PC-9 (cell line): Measurements from ENCODE around the gene KDELR1. TPM values are rescaled to one million over a fixed set of nuclear protein-coding genes. Genes with fewer than 3 reads are reported as not detected.

Experiments used
- BruUV-seq: library from RNA; stranded (reverse); fragments of 400-500 nt; replicated peaks from 2 replicates; lab custom pipeline; 2021; lab: Mats Ljungman, UMichigan
- CTCF ChIA-PET: fragments of 300-600 bp; sonication (Branson Sonifier 250); formaldehyde crosslinking; loops from one replicate; lab custom pipeline; 2022; ENCODE audit warnings: antibody characterized with exemption; lab: Charles Lee
- POLR2A ChIA-PET: fragments of 300-600 bp; sonication (Branson Sonifier 250); formaldehyde crosslinking; loops from one replicate; lab custom pipeline; 2022; ENCODE audit warnings: antibody characterized with exemption; ENCODE audit not compliant: unreplicated experiment; lab: Charles Lee
- DNase-seq, 2 experiments: peaks; one replicate each; pipeline versions ENCODE4 v3.0.0 to v3.0.0-alpha.2; 2015 to 2022; ENCODE audit warnings: mixed read lengths in 1 of 2
- H2AFZ ChIP-seq: fragments of 200-600 bp; sonication (generic); 2 replicates; pipeline ENCODE4 v1.8.1; 2017; ENCODE audit warnings: antibody characterized with exemption
- H3F3A ChIP-seq: fragments of 200-600 bp; sonication (generic); 2 replicates; pipeline ENCODE4 v1.8.1; 2017; ENCODE audit warnings: antibody characterized with exemption, mild to moderate bottlenecking, low read depth; ENCODE audit not compliant: insufficient read depth
- H3K27ac ChIP-seq: fragments of 200-600 bp; sonication (generic); 2 replicates; pipeline ENCODE4 v1.6.1; 2016; ENCODE audit warnings: mixed run types
- H3K27me3 ChIP-seq: fragments of 200-600 bp; sonication (generic); 2 replicates; pipeline ENCODE4 v1.6.1; 2016; ENCODE audit warnings: low read depth, mixed run types; ENCODE audit not compliant: insufficient read depth
- H3K36me3 ChIP-seq: fragments of 200-600 bp; sonication (generic); 2 replicates; pipeline ENCODE4 v1.6.1; 2016; ENCODE audit warnings: low read depth, mixed run types
- H3K4me1 ChIP-seq: fragments of 200-600 bp; sonication (generic); replicated peaks from 2 replicates; pipeline ENCODE4 v1.6.1; 2016; ENCODE audit warnings: mixed run types; ENCODE audit not compliant: insufficient read depth
- H3K4me2 ChIP-seq: fragments of 200-600 bp; sonication (generic); 2 replicates; pipeline ENCODE4 v1.6.1; 2017; ENCODE audit warnings: mixed run types
- H3K4me3 ChIP-seq: fragments of 200-600 bp; sonication (generic); 2 replicates; pipeline ENCODE4 v1.6.1; 2016; ENCODE audit warnings: mixed run types
- H3K79me2 ChIP-seq: fragments of 200-600 bp; sonication (generic); 2 replicates; pipeline ENCODE4 v1.6.1; 2017; ENCODE audit warnings: low read depth, mixed run types
- H3K9me2 ChIP-seq: fragments of 200-600 bp; sonication (generic); 2 replicates; pipeline ENCODE4 v1.8.1; 2017; ENCODE audit warnings: mild to moderate bottlenecking; ENCODE audit not compliant: insufficient read depth
- H3K9me3 ChIP-seq: fragments of 200-600 bp; sonication (generic); 2 replicates; pipeline ENCODE4 v1.8.1; 2016; ENCODE audit warnings: low read depth; ENCODE audit not compliant: insufficient read depth
- H4K20me1 ChIP-seq: fragments of 200-600 bp; sonication (generic); 2 replicates; pipeline ENCODE4 v1.8.1; 2017; ENCODE audit not compliant: insufficient read depth
- CTCF ChIP-seq: fragments of 200-600 bp; sonication (generic); conservative IDR thresholded peaks from 2 replicates; pipeline ENCODE4 v1.6.1; 2017; ENCODE audit warnings: mixed run types, antibody characterized with exemption, mild to moderate bottlenecking, moderate library complexity
- EZH2 ChIP-seq: fragments of 200-600 bp; sonication (generic); IDR thresholded peaks from 2 replicates; pipeline ENCODE4 v1.8.0; 2017; ENCODE audit warnings: antibody characterized with exemption, low read depth
- intact Hi-C: fragments of 100-400 bp; cut with micrococcal nuclease; formaldehyde crosslinking; loops from one replicate; pipeline ENCODE4 v1.10.0; 2022; ENCODE audit not compliant: unreplicated experiment
- total RNA-seq: library from RNA; stranded (reverse); gene quantifications from 2 replicates; pipeline ENCODE4 v1.2.3, GENCODE V29; 2021

KDELR1 gene
- total RNA-seq, 1 experiment from 2014 or later: 261 TPM

DNA sequence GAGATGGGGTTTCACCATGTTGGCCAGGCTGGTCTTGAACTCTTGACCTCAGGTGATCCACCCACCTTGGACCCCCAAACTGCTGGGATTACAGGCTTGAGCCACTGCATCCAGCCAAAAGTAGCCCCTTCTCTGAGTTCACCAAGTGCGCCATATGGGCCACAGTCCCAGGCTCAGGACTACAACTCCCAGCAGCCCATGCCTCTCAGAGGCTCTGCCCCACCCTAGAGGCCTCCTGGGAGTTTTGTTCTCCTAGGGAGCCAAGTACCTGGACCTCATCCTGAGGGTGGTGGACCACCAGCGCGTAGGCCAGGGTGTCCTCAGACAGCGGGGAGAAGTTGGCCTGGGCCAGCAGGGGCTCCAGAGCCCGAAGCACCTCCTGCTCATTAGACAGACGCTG, 46.5 kb downstream of the KDELR1 start:
- no peaks in the 10 kb centered on the region for H4K20me1 ChIP-seq
- no peaks in the 10 kb centered on the region for H3K36me3 ChIP-seq
- H3K9me3 ChIP-seq: no peaks in the 10 kb centered on the region
- no peak overlapping the region for H2AFZ ChIP-seq
- CTCF ChIA-PET: no interaction called here
- H3K4me1 ChIP-seq: peaks cover 10% of the 10 kb centered on the region; the same call in 1 of the 2 replicates
- H3F3A ChIP-seq: peaks cover 23% of the 10 kb centered on the region; the same call in 1 of the 2 replicates
- no peaks in the 10 kb centered on the region for H3K27me3 ChIP-seq
- no peak overlapping the region for H3K27ac ChIP-seq
- H3K4me3 ChIP-seq: no peak overlapping the region
- no peak overlapping the region for H3K4me2 ChIP-seq
- BruUV-seq: no TSS peak
- no peaks in the 10 kb centered on the region for H3K79me2 ChIP-seq
- POLR2A ChIA-PET: no interaction called here
- no peaks in the 10 kb centered on the region for H3K9me2 ChIP-seq
- DNase-seq: no peak
- intact Hi-C loops: no loop called here
- TF ChIP-seq CTCF: no peak
- TF ChIP-seq EZH2: no peak

- TF ChIP-seq CTCF (no peak), EZH2 (no peak)
- ChIA-PET POLR2A (no interaction called here), CTCF (no interaction called here)
- no peaks in the 10 kb centered on the region for H3K9me3 ChIP-seq
- H3K27me3 ChIP-seq: no peaks in the 10 kb centered on the region
- no peak overlapping the region for H3K27ac ChIP-seq
- H3K4me1 ChIP-seq: peaks cover 10% of the 10 kb centered on the region; the same call in 1 of the 2 replicates
- H3K9me2 ChIP-seq: no peaks in the 10 kb centered on the region
- H3K79me2 ChIP-seq: no peaks in the 10 kb centered on the region
- H3K36me3 ChIP-seq: no peaks in the 10 kb centered on the region
- H3K4me2 ChIP-seq: no peak overlapping the region
- BruUV-seq: no TSS peak
- no peak overlapping the region for H2AFZ ChIP-seq
- peaks cover 17% of the 10 kb centered on the region; the same call in 1 of the 2 replicates for H3F3A ChIP-seq
- intact Hi-C loops: no loop called here
- peak in 1 of 2 experiments; percentile 44 for DNase-seq
- no peaks in the 10 kb centered on the region for H4K20me1 ChIP-seq
- no peak overlapping the region for H3K4me3 ChIP-seq
These were observed 48.4 kb downstream of the KDELR1 start for GRCh38 chr19:48342841-48343540.

DNA sequence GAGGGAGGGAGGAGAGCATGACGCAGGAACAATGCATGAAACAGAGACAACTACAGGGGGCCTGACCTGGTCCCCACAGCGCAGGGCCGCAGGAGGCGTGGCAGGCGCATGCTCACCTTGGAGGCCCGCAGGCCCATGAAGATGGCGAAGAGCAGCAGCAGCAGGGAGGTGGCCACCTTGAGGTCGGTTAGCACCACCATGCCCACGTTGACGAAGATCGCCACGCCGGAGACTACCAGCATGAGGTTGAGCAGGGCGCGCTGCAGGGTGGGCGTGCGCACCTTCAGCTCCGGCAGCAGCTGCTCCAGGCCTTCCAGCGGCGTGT, 49.0 kb downstream of the KDELR1 start:
- Histone ChIP-seq H2AFZ (no peak overlapping the region), H3K4me1 (peaks cover 10% of the 10 kb centered on the region; the same call in 1 of the 2 replicates), H3K9me2 (no peaks in the 10 kb centered on the region), H3K4me3 (no peak overlapping the region), H3K79me2 (no peaks in the 10 kb centered on the region), H3F3A (peaks cover 17% of the 10 kb centered on the region; the same call in 1 of the 2 replicates), H4K20me1 (no peaks in the 10 kb centered on the region), H3K27ac (no peak overlapping the region), H3K9me3 (no peaks in the 10 kb centered on the region), H3K4me2 (no peak overlapping the region), H3K27me3 (no peaks in the 10 kb centered on the region), H3K36me3 (no peaks in the 10 kb centered on the region)
- intact Hi-C loops: no loop called here
- DNase-seq: no peak
- TF ChIP-seq CTCF (no peak), EZH2 (no peak)
- CTCF ChIA-PET: no interaction called here
- POLR2A ChIA-PET: no interaction called here
- BruUV-seq: no TSS peak
